Loucy (cell line): Measurements from ENCODE around the gene OR6S1.

Experiments
- H2AFZ ChIP-seq: fragments of 200-600 bp; sonication (generic); 2 replicates; pipeline ENCODE4 v1.6.0; 2016; ENCODE audit warnings: antibody characterized with exemption, mild to moderate bottlenecking, low read length, moderate library complexity
- H3F3A ChIP-seq: fragments of 200-600 bp; 2 replicates; pipeline ENCODE4 v1.6.0; 2016; ENCODE audit warnings: antibody characterized with exemption, low read depth, mild to moderate bottlenecking
- H3K27me3 ChIP-seq: fragments of 200-600 bp; sonication (generic); 2 replicates; pipeline ENCODE4 v1.6.1; 2014; ENCODE audit warnings: low read length, mild to moderate bottlenecking; ENCODE audit not compliant: insufficient read depth, poor library complexity, severe bottlenecking
- H3K36me3 ChIP-seq: fragments of 200-600 bp; sonication (generic); 2 replicates; pipeline ENCODE4 v1.6.1; 2016; ENCODE audit warnings: low read length; ENCODE audit not compliant: insufficient read depth
- H3K4me1 ChIP-seq: fragments of 200-600 bp; sonication (generic); 2 replicates; pipeline ENCODE4 v1.5.1; 2014; ENCODE audit warnings: low read length, mild to moderate bottlenecking; ENCODE audit not compliant: insufficient read depth, poor library complexity, severe bottlenecking
- H3K4me2 ChIP-seq: fragments of 200-600 bp; sonication (generic); 2 replicates; pipeline ENCODE4 v1.6.0; 2014; ENCODE audit warnings: antibody characterized with exemption, low read length, low read depth, mild to moderate bottlenecking; ENCODE audit not compliant: poor library complexity, severe bottlenecking
- H3K4me3 ChIP-seq: fragments of 200-600 bp; sonication (generic); 2 replicates; pipeline ENCODE4 v1.5.1; 2014; ENCODE audit warnings: low read length, mild to moderate bottlenecking, mixed read lengths; ENCODE audit not compliant: poor library complexity, severe bottlenecking
- H3K79me2 ChIP-seq: fragments of 200-600 bp; sonication (generic); 2 replicates; pipeline ENCODE4 v1.6.1; 2014; ENCODE audit warnings: low read length; ENCODE audit not compliant: insufficient read depth
- H3K9ac ChIP-seq: fragments of 200-600 bp; sonication (generic); 2 replicates; pipeline ENCODE4 v1.6.0; 2014; ENCODE audit warnings: mild to moderate bottlenecking, low read depth, low read length, moderate library complexity; ENCODE audit not compliant: poor library complexity, severe bottlenecking
- H3K9me2 ChIP-seq: fragments of 200-600 bp; sonication (generic); replicated peaks from 2 replicates; pipeline ENCODE4 v1.6.1; 2016; ENCODE audit warnings: low read depth, low read length, mixed read lengths
- H3K9me3 ChIP-seq: fragments of 200-600 bp; sonication (generic); 2 replicates; pipeline ENCODE4 v1.6.1; 2014; ENCODE audit warnings: mild to moderate bottlenecking, antibody characterized with exemption, low read length, low read depth; ENCODE audit not compliant: insufficient read depth
- H4K20me1 ChIP-seq: fragments of 200-600 bp; sonication (generic); 2 replicates; pipeline ENCODE4 v1.6.0; 2014; ENCODE audit warnings: antibody characterized with exemption, low read length, mild to moderate bottlenecking; ENCODE audit not compliant: insufficient read depth, poor library complexity, severe bottlenecking
- EZH2phosphoT487 ChIP-seq: fragments of 200-600 bp; IDR thresholded peaks from 2 replicates; pipeline ENCODE4 v1.6.1; 2018; ENCODE audit warnings: antibody characterized with exemption, mild to moderate bottlenecking, moderate library complexity, borderline replicate concordance
- TF ChIP-seq, protein P1 (sequence below): fragments of 200-600 bp; sonication (generic); conservative IDR thresholded peaks from 2 replicates; pipeline ENCODE4 v1.5.1; 2014; ENCODE audit warnings: mild to moderate bottlenecking, antibody characterized with exemption, low read length

The OR6S1 gene

DNA sequence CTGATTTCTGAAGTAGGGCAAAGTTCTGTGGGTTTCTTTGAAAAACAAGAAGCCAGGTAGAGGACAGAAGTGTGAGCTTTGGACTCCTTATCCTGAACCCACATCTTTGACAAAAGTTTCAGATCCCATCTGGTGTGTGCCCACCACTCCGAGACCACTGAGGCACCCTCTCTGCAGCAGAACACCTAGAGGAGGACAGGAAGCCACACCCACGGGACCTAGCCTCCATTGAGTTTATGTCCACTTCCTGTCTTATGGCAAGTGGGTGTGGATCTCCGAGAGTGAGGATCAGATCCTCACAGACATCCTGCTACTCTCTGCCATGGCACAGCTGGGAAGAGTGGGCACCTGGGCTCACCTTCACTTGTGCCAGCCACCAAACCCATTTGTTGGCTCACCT, 16.8 kb upstream of the OR6S1 start:
- Histone ChIP-seq H2AFZ (no peak overlapping the region), H3K36me3 (no peaks in the 10 kb centered on the region), H3K4me2 (no peak overlapping the region), H3K4me3 (no peak overlapping the region), H3F3A (no peaks in the 10 kb centered on the region), H3K9me3 (no peaks in the 10 kb centered on the region), H4K20me1 (no peaks in the 10 kb centered on the region), H3K9me2 (no peaks in the 10 kb centered on the region), H3K9ac (no peak overlapping the region), H3K4me1 (no peaks in the 10 kb centered on the region), H3K27me3 (no peaks in the 10 kb centered on the region), H3K79me2 (no peaks in the 10 kb centered on the region)
- TF ChIP-seq, protein P1, sequence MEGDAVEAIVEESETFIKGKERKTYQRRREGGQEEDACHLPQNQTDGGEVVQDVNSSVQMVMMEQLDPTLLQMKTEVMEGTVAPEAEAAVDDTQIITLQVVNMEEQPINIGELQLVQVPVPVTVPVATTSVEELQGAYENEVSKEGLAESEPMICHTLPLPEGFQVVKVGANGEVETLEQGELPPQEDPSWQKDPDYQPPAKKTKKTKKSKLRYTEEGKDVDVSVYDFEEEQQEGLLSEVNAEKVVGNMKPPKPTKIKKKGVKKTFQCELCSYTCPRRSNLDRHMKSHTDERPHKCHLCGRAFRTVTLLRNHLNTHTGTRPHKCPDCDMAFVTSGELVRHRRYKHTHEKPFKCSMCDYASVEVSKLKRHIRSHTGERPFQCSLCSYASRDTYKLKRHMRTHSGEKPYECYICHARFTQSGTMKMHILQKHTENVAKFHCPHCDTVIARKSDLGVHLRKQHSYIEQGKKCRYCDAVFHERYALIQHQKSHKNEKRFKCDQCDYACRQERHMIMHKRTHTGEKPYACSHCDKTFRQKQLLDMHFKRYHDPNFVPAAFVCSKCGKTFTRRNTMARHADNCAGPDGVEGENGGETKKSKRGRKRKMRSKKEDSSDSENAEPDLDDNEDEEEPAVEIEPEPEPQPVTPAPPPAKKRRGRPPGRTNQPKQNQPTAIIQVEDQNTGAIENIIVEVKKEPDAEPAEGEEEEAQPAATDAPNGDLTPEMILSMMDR, result no peak
- TF ChIP-seq EZH2phosphoT487, result no peak

- Histone ChIP-seq H2AFZ (no peak overlapping the region), H3K4me2 (no peak overlapping the region), H3K36me3 (no peaks in the 10 kb centered on the region), H3K9me3 (no peaks in the 10 kb centered on the region), H3K79me2 (no peaks in the 10 kb centered on the region), H3K27me3 (no peaks in the 10 kb centered on the region), H3F3A (no peaks in the 10 kb centered on the region), H3K9ac (no peak overlapping the region), H3K4me3 (no peak overlapping the region), H3K4me1 (no peaks in the 10 kb centered on the region), H3K9me2 (no peaks in the 10 kb centered on the region), H4K20me1 (no peaks in the 10 kb centered on the region)
- TF ChIP-seq, protein P1, result no peak
- no peak for TF ChIP-seq EZH2phosphoT487
Measured at GRCh38 chr14:20657216-20658211, 16.0 kb upstream of the OR6S1 start.

- no peak overlapping the region for H2AFZ ChIP-seq
- no peak overlapping the region for H3K4me2 ChIP-seq
- no peaks in the 10 kb centered on the region for H3K9me2 ChIP-seq
- H3K9me3 ChIP-seq, result no peaks in the 10 kb centered on the region
- no peaks in the 10 kb centered on the region for H3K27me3 ChIP-seq
- no peaks in the 10 kb centered on the region for H3K36me3 ChIP-seq
- TF ChIP-seq EZH2phosphoT487, result no peak
- TF ChIP-seq, protein P1, result no peak
- no peaks in the 10 kb centered on the region for H4K20me1 ChIP-seq
- H3K4me3 ChIP-seq, result no peak overlapping the region
- H3F3A ChIP-seq, result no peaks in the 10 kb centered on the region
- H3K4me1 ChIP-seq, result no peaks in the 10 kb centered on the region
- no peak overlapping the region for H3K9ac ChIP-seq
- no peaks in the 10 kb centered on the region for H3K79me2 ChIP-seq
Measured at GRCh38 chr14:20656274-20656673, 14.8 kb upstream of the OR6S1 start.
